HepG2 (cell line): ENCODE data around the gene RNF17. TPM values are rescaled to one million over a fixed set of nuclear protein-coding genes. Genes with fewer than 3 reads are reported as not detected.
A peak's percentile ranks its signal among the peaks of the same experiment; 100 is the strongest.
"Not testable (repeated sequence)": the region's sequence is repeated elsewhere in the genome, so short reads cannot be mapped to it uniquely, and the experiment has no call there.

Experiments used
- ATAC-seq: fragments of 200-7000 bp; cut with Tn5 transposase; 3 replicates; pipeline ENCODE4 v1.9.1; 2020; ENCODE audit warnings: mild to moderate bottlenecking, moderate library complexity
- BruUV-seq: library from RNA; stranded (reverse); fragments of 400-500 nt; replicated peaks from 2 replicates; lab custom pipeline; 2021; lab: Mats Ljungman, UMichigan
- CTCF ChIA-PET: fragments of 300-600 bp; formaldehyde crosslinking; extraction: SDS; loops from one replicate; lab custom pipeline; 2021; ENCODE audit warnings: low total read pairs, inconsistent platforms, low intra/inter-chr PET ratio; lab: Yijun Ruan, JAX
- POLR2A ChIA-PET: fragments of 350-600 bp; sonication (Branson Sonifier 250); formaldehyde crosslinking; loops from one replicate; lab custom pipeline; 2020; ENCODE audit warnings: antibody characterized with exemption, inconsistent platforms; lab: Yijun Ruan, JAX
- DNase-seq: peaks from one replicate; pipeline ENCODE4 v3.0.0-alpha.2; 2015; ENCODE audit warnings: low spot score
- FAIRE-seq: peaks from 3 replicates; lab custom pipeline; 2011; peaks lifted over from hg19 to GRCh38; lab: Jason Lieb, UNC
- H2AFZ ChIP-seq: one replicate; pipeline ENCODE4 v1.6.1; 2011; ENCODE audit warnings: low read length, inconsistent platforms
- H3K27ac ChIP-seq: fragments of 300-600 bp; 3 replicates; pipeline ENCODE4 v1.8.0; 2011; ENCODE audit warnings: mixed run types, mild to moderate bottlenecking, mixed read lengths, low read length, inconsistent platforms; ENCODE audit not compliant: insufficient read depth; ENCODE audit errors: extremely low read length
- H3K27me3 ChIP-seq, 2 experiments: fragments of 200-600 bp in 1 of 2; 2 replicates in 1 of 2; 3 replicates in 1 of 2; pipeline versions ENCODE4 v1.6.0 to v1.8.0; 2011; ENCODE audit warnings: low read length in 2 of 2, mild to moderate bottlenecking in 2 of 2, moderate library complexity in 2 of 2, inconsistent platforms in 1 of 2; ENCODE audit not compliant: insufficient read depth in 2 of 2, control insufficient read depth in 1 of 2
- H3K36me3 ChIP-seq, 2 experiments: fragments of 200-600 bp in 1 of 2; replicated peaks in 1 of 2; 2 replicates in 1 of 2; 3 replicates in 1 of 2; pipeline versions ENCODE4 v1.5.1 to v1.8.0; 2011; ENCODE audit warnings: low read length in 2 of 2, inconsistent platforms in 1 of 2; ENCODE audit not compliant: insufficient read depth in 2 of 2, control insufficient read depth in 1 of 2
- H3K4me1 ChIP-seq: 2 replicates; pipeline ENCODE4 v1.5.1; 2012; ENCODE audit warnings: low read length, inconsistent platforms; ENCODE audit not compliant: insufficient read depth
- H3K4me2 ChIP-seq: 2 replicates; pipeline ENCODE4 v1.6.0; 2011; ENCODE audit warnings: low read depth, low read length, inconsistent platforms
- H3K4me3 ChIP-seq, 3 experiments: fragments of 200-600 bp in 1 of 3; sonication (generic), shearing (Covaris generic) in 1 of 3; replicated peaks in 1 of 3; 2 replicates each; pipeline ENCODE4 v1.5.1; 2011 to 2016; ENCODE audit warnings: low read length in 3 of 3, inconsistent platforms in 2 of 3, low read depth in 2 of 3, mild to moderate bottlenecking in 2 of 3, control low read depth in 1 of 3, mixed read lengths in 1 of 3; ENCODE audit not compliant: insufficient read depth in 1 of 3
- H3K79me2 ChIP-seq: one replicate; pipeline ENCODE4 v1.6.1; 2011; ENCODE audit warnings: low read length, inconsistent platforms; ENCODE audit not compliant: insufficient read depth
- H3K9ac ChIP-seq: 2 replicates; pipeline ENCODE4 v1.6.0; 2011; ENCODE audit warnings: mild to moderate bottlenecking, low read depth, low read length, inconsistent platforms; ENCODE audit not compliant: insufficient read depth
- H3K9me3 ChIP-seq: 2 replicates; pipeline ENCODE4 v1.5.1; 2012; ENCODE audit warnings: mild to moderate bottlenecking, low read length
- H4K20me1 ChIP-seq: 2 replicates; pipeline ENCODE4 v1.6.0; 2011; ENCODE audit warnings: inconsistent platforms, mild to moderate bottlenecking, low read length, moderate library complexity; ENCODE audit not compliant: insufficient read depth
- EZH2 ChIP-seq: conservative IDR thresholded peaks from 2 replicates; pipeline ENCODE4 v1.6.1; 2012; ENCODE audit warnings: mild to moderate bottlenecking, low read depth, low read length, moderate library complexity
- POLR2A ChIP-seq, 2 experiments: IDR thresholded peaks; 2 replicates each; pipeline ENCODE4 v1.6.1; 2011; ENCODE audit warnings: low read depth in 2 of 2, low read length in 2 of 2, mild to moderate bottlenecking in 1 of 2, moderate library complexity in 1 of 2; ENCODE audit not compliant: insufficient read depth in 1 of 2
- SKI ChIP-seq: fragments of 450-650 bp; IDR thresholded peaks from one replicate; pipeline ENCODE4 v1.6.1; 2018; ENCODE audit warnings: mild to moderate bottlenecking; ENCODE audit not compliant: partially characterized antibody
- XRCC5 ChIP-seq: fragments of 200-400 bp; formaldehyde crosslinking; optimal IDR thresholded peaks from 2 replicates; pipeline ENCODE3; 2017; ENCODE audit warnings: mild to moderate bottlenecking, low read length
- YY1 ChIP-seq: IDR thresholded peaks from 2 replicates; pipeline ENCODE4 v1.6.1; 2011; ENCODE audit warnings: low read length, low read depth, moderate library complexity, mild to moderate bottlenecking; ENCODE audit not compliant: insufficient read depth, insufficient replicate concordance
- WGBS: methylation state at CpG from one replicate; pipeline ENCODE4 v1.1.6; 2017; ENCODE audit warnings: low lambda C conversion rate; 5-methylcytosine and 5-hydroxymethylcytosine counted together
- in situ Hi-C: cut with HindIII; loops from 2 replicates; pipeline ENCODE4 v1.10.0; 2017; ENCODE audit warnings: low pct_unique_long_range_greater_than_20kb; ENCODE audit not compliant: extremely low pct_ligation_motif_present
- intact Hi-C: fragments of 100-400 bp; cut with micrococcal nuclease; formaldehyde crosslinking; loops from one replicate; pipeline ENCODE4 v1.10.0; 2022; ENCODE audit not compliant: unreplicated experiment
- polyA plus RNA-seq, 8 experiments: library from polyadenylated mRNA; depleted of rRNA in 3 of 8; stranded (reverse) in 7 of 8; unstranded in 1 of 8; fragments of >200 nt; fragmentation: Illumina TruSeq in 4 of 8; extraction: Trizol in 4 of 8; gene quantifications; 2 replicates each; pipeline versions ENCODE4 v1.2.1 to v1.2.3, GENCODE V29; 2011 to 2016; ENCODE audit warnings: low read depth in 4 of 8, missing spikeins in 1 of 8, mixed read lengths in 1 of 8; ENCODE audit not compliant: insufficient read depth in 1 of 8
- total RNA-seq, 5 experiments: library from RNA; depleted of rRNA; stranded (reverse); fragments of >200 nt; fragmentation: Illumina TruSeq; extraction: Trizol; gene quantifications; 2 replicates each; pipeline ENCODE4 v1.2.3, GENCODE V29; 2016; ENCODE audit warnings: low read depth in 1 of 5
- TF ChIP-seq, protein P1 (sequence below): sonication (generic); formaldehyde crosslinking; IDR thresholded peaks from 2 replicates; pipeline ENCODE4 v1.5.1; 2020; ENCODE audit warnings: missing genetic modification reagents, mild to moderate bottlenecking, borderline replicate concordance
- TF ChIP-seq, protein P2 (sequence below): fragments of 450-650 bp; IDR thresholded peaks from 2 replicates; pipeline ENCODE4 v1.6.1; 2016

RNF17 gene
- total and polyA plus RNA-seq, 2 of the 13 experiments (the other 11 are each of a cell fraction or from before 2014, with no cell fraction given) = not detected

DNA sequence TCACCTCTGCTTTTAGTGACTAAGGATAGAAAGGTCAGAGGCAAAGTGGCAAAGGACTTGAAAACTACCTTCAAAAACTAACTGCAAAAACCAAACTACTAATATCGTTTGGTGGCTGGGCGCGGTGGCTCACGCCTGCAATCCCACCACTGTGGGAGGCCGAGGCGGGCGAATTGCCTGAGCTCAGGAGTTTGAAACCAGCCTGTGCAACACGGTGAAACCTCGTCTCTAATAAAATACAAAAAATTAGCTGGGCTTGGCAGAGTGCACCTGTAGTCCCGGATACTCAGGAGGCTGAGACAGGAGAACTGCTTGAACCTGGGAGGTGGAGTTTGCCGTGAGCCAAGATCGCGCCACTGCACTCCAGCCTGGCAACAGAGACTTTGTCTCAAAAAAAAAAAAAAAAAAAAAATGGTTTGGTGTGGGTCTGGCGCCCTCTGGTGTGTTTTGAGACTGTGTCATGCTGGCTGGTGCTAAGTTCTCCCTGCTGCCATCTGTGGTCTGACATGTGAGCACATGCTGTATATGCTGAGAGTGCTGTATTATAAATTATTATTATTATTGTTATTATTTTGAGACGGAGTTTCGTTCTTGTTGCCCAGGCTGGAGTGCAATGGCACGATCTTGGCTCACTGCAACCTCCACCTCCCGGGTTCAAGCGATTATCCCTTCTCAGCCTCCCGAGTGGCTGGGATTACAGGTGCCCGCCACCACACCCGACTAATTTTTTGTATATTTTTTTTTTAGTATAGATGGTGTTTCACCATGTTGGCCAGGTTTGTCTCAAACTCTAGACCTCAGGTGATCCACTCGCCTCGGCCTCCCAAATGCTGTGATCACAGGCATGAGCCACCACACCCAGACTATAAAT, 36.0 kb upstream of the RNF17 start (continued):
- TF ChIP-seq, protein P1, sequence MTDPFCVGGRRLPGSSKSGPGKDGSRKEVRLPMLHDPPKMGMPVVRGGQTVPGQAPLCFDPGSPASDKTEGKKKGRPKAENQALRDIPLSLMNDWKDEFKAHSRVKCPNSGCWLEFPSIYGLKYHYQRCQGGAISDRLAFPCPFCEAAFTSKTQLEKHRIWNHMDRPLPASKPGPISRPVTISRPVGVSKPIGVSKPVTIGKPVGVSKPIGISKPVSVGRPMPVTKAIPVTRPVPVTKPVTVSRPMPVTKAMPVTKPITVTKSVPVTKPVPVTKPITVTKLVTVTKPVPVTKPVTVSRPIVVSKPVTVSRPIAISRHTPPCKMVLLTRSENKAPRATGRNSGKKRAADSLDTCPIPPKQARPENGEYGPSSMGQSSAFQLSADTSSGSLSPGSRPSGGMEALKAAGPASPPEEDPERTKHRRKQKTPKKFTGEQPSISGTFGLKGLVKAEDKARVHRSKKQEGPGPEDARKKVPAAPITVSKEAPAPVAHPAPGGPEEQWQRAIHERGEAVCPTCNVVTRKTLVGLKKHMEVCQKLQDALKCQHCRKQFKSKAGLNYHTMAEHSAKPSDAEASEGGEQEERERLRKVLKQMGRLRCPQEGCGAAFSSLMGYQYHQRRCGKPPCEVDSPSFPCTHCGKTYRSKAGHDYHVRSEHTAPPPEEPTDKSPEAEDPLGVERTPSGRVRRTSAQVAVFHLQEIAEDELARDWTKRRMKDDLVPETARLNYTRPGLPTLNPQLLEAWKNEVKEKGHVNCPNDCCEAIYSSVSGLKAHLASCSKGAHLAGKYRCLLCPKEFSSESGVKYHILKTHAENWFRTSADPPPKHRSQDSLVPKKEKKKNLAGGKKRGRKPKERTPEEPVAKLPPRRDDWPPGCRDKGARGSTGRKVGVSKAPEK (CRISPR knock-in tag) = no peak
- TF ChIP-seq POLR2A (IDR thresholded peaks at IDR 0.05; ENCODE audit: insufficient read depth in 1 of 2, low read depth in 2 of 2, low read length in 2 of 2) (no peak), EZH2 (no peak), XRCC5 (peak; percentile 47), YY1 (peak; percentile 23), SKI (no peak)
- TF ChIP-seq, protein P2, sequence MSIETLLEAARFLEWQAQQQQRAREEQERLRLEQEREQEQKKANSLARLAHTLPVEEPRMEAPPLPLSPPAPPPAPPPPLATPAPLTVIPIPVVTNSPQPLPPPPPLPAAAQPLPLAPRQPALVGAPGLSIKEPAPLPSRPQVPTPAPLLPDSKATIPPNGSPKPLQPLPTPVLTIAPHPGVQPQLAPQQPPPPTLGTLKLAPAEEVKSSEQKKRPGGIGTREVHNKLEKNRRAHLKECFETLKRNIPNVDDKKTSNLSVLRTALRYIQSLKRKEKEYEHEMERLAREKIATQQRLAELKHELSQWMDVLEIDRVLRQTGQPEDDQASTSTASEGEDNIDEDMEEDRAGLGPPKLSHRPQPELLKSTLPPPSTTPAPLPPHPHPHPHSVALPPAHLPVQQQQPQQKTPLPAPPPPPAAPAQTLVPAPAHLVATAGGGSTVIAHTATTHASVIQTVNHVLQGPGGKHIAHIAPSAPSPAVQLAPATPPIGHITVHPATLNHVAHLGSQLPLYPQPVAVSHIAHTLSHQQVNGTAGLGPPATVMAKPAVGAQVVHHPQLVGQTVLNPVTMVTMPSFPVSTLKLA = 0 out of 2 replicates have a peak, but pooled peaks have one; percentile 14

DNA sequence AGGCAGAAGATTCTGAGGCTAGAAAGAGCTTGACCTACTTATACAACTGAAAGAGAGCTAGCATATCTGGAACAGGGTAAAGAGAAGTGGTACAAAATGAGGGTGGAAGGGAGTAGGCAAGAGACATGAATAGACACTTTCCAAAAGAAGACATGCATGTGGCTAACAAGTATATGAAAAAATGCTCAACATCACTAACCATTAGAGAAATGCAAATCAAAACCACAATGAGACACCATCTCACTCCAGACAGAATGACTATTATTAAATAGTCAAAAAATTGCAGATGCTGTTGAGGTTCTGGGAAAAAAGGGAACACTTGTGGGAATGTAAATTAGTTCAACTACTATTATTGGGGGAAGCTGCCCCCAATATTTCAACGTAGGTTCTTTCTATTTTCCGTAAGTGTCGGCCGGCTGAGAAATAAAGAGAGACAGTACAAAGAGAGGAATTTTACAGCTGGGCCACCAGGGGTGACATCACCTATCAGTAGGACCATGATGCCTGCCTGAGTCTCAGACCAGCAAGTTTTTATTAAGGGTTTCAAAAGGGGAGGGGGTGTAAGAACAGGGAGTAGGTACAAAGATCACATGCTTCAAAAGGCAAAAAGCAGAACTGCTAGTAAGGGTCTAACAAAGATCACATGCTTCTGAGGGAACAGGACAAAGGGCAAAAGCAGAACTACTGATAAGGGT, 32.9 kb upstream of the RNF17 start:
- CTCF ChIA-PET, H3K79me2 ChIP-seq, H4K20me1 ChIP-seq, in situ Hi-C loops, H3K27me3 ChIP-seq, H3K36me3 ChIP-seq, intact Hi-C loops, H2AFZ ChIP-seq, DNase-seq, POLR2A ChIA-PET, FAIRE-seq, H3K4me3 ChIP-seq, H3K4me1 ChIP-seq, H3K9ac ChIP-seq, BruUV-seq, H3K27ac ChIP-seq, ATAC-seq, H3K9me3 ChIP-seq, H3K4me2 ChIP-seq: not testable (repeated sequence)
- WGBS = 8% methylated on average over 4 of the region's 4 CpGs
